C1 segment of cervical spinal cord (tissue), 14 donors: ENCODE data around the gene ATP11B.
"Not testable (repeated sequence)": the region's sequence is repeated elsewhere in the genome, so short reads cannot be mapped to it uniquely, and the experiment has no call there.

Source experiments
- DNase-seq, 14 donors: peaks; one replicate each; lab custom pipeline; 2025; lab: John Stamatoyannopoulos, UW

Gene ATP11B

GRCh38 chr3:182824957-182825356 is 31.7 kb downstream of the ATP11B start:
- DNase-seq = no peak

GRCh38 chr3:182829761-182830405 is 36.6 kb downstream of the ATP11B start:
- no peak for DNase-seq

GRCh38 chr3:182837855-182838454 is 44.7 kb downstream of the ATP11B start:
- no peak for DNase-seq

GRCh38 chr3:182843478-182843877 is 50.2 kb downstream of the ATP11B start:
- DNase-seq = no peak

- DNase-seq = no peak
These were observed 55.6 kb downstream of the ATP11B start for GRCh38 chr3:182848906-182849305.

GRCh38 chr3:182855076-182855475 is 61.8 kb downstream of the ATP11B start:
- no peak for DNase-seq

- no peak for DNase-seq
These were observed 68.0 kb downstream of the ATP11B start for GRCh38 chr3:182861348-182861747.

- no peak for DNase-seq
These were observed 69.0 kb downstream of the ATP11B start for GRCh38 chr3:182862159-182862860.

GRCh38 chr3:182869059-182869458 is 75.8 kb downstream of the ATP11B start:
- no peak for DNase-seq

GRCh38 chr3:182870917-182871316 is 77.6 kb downstream of the ATP11B start:
- not testable (repeated sequence) for DNase-seq

GRCh38 chr3:182879031-182879611 is 85.8 kb downstream of the ATP11B start:
- DNase-seq = no peak

GRCh38 chr3:182886497-182886896 is 93.2 kb downstream of the ATP11B start:
- no peak for DNase-seq

GRCh38 chr3:182889948-182890629 is 96.8 kb downstream of the ATP11B start:
- no peak for DNase-seq

- DNase-seq = no peak
These were observed 98.1 kb downstream of the ATP11B start for GRCh38 chr3:182891364-182891763.

- DNase-seq = no peak
These were observed 98.9 kb downstream of the ATP11B start for GRCh38 chr3:182892226-182892625.

- DNase-seq = no peak
These were observed 102.3 kb downstream of the ATP11B start for GRCh38 chr3:182895513-182896112.

- DNase-seq = no peak
These were observed 103.2 kb downstream of the ATP11B start for GRCh38 chr3:182896553-182896952.

GRCh38 chr3:182902236-182902635 is 108.9 kb downstream of the ATP11B start:
- no peak for DNase-seq

GRCh38 chr3:182904164-182904563 is 110.9 kb downstream of the ATP11B start:
- DNase-seq = no peak

GRCh38 chr3:182905623-182906022 is 112.3 kb downstream of the ATP11B start:
- DNase-seq = no peak

- no peak for DNase-seq
These were observed 112.7 kb downstream of the ATP11B start for GRCh38 chr3:182906036-182906435.

GRCh38 chr3:182908471-182908870 is 115.2 kb downstream of the ATP11B start:
- no peak for DNase-seq
